HepG2 (cell line): ENCODE data around the gene WNK2. TPM values are rescaled to one million over a fixed set of nuclear protein-coding genes. Genes with fewer than 3 reads are reported as not detected.

Source experiments
- HNRNPH1 ChIP-seq: fragments of 200-400 bp; formaldehyde crosslinking; optimal IDR thresholded peaks from 2 replicates; pipeline ENCODE3; 2017; ENCODE audit warnings: mild to moderate bottlenecking, low read depth, low read length
- MEIS2 ChIP-seq: sonication (generic); formaldehyde crosslinking; IDR thresholded peaks from 2 replicates; pipeline ENCODE4 v1.9.0; 2021; ENCODE audit warnings: mild to moderate bottlenecking, missing genetic modification reagents
- SIN3B ChIP-seq: fragments of 150-350 bp; IDR thresholded peaks from 2 replicates; pipeline ENCODE4 v1.6.1; 2014; ENCODE audit warnings: low read length
- ZNF432 ChIP-seq: sonication (generic); formaldehyde crosslinking; IDR thresholded peaks from 2 replicates; pipeline ENCODE4 v1.5.0; 2020; ENCODE audit warnings: missing genetic modification reagents, mild to moderate bottlenecking, borderline replicate concordance
- ZNF441 ChIP-seq: sonication (generic); formaldehyde crosslinking; IDR thresholded peaks from 2 replicates; pipeline ENCODE4 v1.7.0; 2021; ENCODE audit warnings: missing genetic modification reagents, borderline replicate concordance
- polyA plus RNA-seq, 8 experiments: library from polyadenylated mRNA; depleted of rRNA in 3 of 8; stranded (reverse) in 7 of 8; unstranded in 1 of 8; fragments of >200 nt; fragmentation: Illumina TruSeq in 4 of 8; extraction: Trizol in 4 of 8; gene quantifications; 2 replicates each; pipeline versions ENCODE4 v1.2.1 to v1.2.3, GENCODE V29; 2011 to 2016; ENCODE audit warnings: low read depth in 4 of 8, missing spikeins in 1 of 8, mixed read lengths in 1 of 8; ENCODE audit not compliant: insufficient read depth in 1 of 8
- total RNA-seq, 5 experiments: library from RNA; depleted of rRNA; stranded (reverse); fragments of >200 nt; fragmentation: Illumina TruSeq; extraction: Trizol; gene quantifications; 2 replicates each; pipeline ENCODE4 v1.2.3, GENCODE V29; 2016; ENCODE audit warnings: low read depth in 1 of 5
- TF ChIP-seq, protein P1 (sequence below): sonication (generic); formaldehyde crosslinking; IDR thresholded peaks from 2 replicates; pipeline ENCODE4 v1.4.0; 2020; ENCODE audit warnings: missing genetic modification reagents
- TF ChIP-seq, protein P2 (sequence below): sonication (generic); formaldehyde crosslinking; IDR thresholded peaks from 2 replicates; pipeline ENCODE4 v1.8.0; 2022; ENCODE audit warnings: missing genetic modification reagents, mild to moderate bottlenecking, moderate library complexity, borderline replicate concordance
- TF ChIP-seq, protein P3 (sequence below): sonication (generic); formaldehyde crosslinking; IDR thresholded peaks from 2 replicates; pipeline ENCODE4 v1.5.0; 2020; ENCODE audit warnings: missing genetic modification reagents, mild to moderate bottlenecking, borderline replicate concordance
- TF ChIP-seq, protein P4 (sequence below): sonication (generic); formaldehyde crosslinking; IDR thresholded peaks from 2 replicates; pipeline ENCODE4 v1.8.0; 2023; ENCODE audit warnings: mild to moderate bottlenecking, missing genetic modification reagents

The WNK2 gene
- total and polyA plus RNA-seq, 2 of the 13 experiments (the other 11 are each of a cell fraction or from before 2014, with no cell fraction given): 10.5 to 12.0 TPM

DNA sequence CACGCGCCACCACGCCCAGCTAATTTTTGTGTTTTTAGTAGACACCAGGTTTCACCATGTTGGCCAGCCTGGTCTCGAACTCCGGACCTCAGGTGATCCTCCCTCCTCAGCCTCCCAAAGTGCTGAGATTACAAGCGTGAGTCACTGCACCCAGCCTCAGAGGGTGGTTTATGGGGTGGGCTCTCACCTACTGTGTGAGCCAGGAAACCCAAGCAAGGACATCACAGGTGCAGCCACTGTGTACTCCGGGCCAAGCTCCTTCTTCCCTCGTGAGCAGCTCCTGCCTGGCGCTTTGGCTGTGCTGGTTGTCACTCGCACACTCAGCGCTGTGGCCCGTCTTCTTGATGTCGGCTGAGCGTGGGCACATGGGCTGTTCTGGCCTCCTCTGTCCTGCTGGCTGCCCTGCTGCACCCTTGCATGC is 70.1 kb downstream of the WNK2 start (continued):
- TF ChIP-seq MEIS2 (CRISPR knock-in tag) (no peak), ZNF441 (no peak), HNRNPH1 (no peak), SIN3B (no peak), ZNF432 (CRISPR knock-in tag) (no peak)
- TF ChIP-seq, protein P1, sequence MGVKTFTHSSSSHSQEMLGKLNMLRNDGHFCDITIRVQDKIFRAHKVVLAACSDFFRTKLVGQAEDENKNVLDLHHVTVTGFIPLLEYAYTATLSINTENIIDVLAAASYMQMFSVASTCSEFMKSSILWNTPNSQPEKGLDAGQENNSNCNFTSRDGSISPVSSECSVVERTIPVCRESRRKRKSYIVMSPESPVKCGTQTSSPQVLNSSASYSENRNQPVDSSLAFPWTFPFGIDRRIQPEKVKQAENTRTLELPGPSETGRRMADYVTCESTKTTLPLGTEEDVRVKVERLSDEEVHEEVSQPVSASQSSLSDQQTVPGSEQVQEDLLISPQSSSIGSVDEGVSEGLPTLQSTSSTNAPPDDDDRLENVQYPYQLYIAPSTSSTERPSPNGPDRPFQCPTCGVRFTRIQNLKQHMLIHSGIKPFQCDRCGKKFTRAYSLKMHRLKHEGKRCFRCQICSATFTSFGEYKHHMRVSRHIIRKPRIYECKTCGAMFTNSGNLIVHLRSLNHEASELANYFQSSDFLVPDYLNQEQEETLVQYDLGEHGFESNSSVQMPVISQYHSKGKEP (CRISPR knock-in tag): no peak
- TF ChIP-seq, protein P2, sequence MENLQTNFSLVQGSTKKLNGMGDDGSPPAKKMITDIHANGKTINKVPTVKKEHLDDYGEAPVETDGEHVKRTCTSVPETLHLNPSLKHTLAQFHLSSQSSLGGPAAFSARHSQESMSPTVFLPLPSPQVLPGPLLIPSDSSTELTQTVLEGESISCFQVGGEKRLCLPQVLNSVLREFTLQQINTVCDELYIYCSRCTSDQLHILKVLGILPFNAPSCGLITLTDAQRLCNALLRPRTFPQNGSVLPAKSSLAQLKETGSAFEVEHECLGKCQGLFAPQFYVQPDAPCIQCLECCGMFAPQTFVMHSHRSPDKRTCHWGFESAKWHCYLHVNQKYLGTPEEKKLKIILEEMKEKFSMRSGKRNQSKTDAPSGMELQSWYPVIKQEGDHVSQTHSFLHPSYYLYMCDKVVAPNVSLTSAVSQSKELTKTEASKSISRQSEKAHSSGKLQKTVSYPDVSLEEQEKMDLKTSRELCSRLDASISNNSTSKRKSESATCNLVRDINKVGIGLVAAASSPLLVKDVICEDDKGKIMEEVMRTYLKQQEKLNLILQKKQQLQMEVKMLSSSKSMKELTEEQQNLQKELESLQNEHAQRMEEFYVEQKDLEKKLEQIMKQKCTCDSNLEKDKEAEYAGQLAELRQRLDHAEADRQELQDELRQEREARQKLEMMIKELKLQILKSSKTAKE (CRISPR knock-in tag): no peak
- TF ChIP-seq, protein P3, sequence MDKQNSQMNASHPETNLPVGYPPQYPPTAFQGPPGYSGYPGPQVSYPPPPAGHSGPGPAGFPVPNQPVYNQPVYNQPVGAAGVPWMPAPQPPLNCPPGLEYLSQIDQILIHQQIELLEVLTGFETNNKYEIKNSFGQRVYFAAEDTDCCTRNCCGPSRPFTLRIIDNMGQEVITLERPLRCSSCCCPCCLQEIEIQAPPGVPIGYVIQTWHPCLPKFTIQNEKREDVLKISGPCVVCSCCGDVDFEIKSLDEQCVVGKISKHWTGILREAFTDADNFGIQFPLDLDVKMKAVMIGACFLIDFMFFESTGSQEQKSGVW: no peak
- TF ChIP-seq, protein P4, sequence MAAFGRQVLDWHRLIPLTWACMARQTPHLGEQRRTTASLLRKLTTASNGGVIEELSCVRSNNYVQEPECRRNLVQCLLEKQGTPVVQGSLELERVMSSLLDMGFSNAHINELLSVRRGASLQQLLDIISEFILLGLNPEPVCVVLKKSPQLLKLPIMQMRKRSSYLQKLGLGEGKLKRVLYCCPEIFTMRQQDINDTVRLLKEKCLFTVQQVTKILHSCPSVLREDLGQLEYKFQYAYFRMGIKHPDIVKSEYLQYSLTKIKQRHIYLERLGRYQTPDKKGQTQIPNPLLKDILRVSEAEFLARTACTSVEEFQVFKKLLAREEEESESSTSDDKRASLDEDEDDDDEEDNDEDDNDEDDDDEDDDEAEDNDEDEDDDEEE (CRISPR knock-in tag): no peak
